A673 (cell line): ENCODE measurements around the gene GRID1.

Experiments
- CTCF ChIP-seq: fragments of 300-800, 200-600 bp; sonication (generic); conservative IDR thresholded peaks from 2 replicates; pipeline ENCODE4 v1.5.1; 2017; ENCODE audit warnings: low read depth, mild to moderate bottlenecking, antibody characterized with exemption, low read length, moderate library complexity, mixed read lengths
- EZH2 ChIP-seq: fragments of 200-600 bp; sonication (generic); IDR thresholded peaks from 2 replicates; pipeline ENCODE4 v1.6.1; 2017; ENCODE audit warnings: borderline replicate concordance, low read depth, mild to moderate bottlenecking, mixed read lengths, antibody characterized with exemption, low read length; ENCODE audit not compliant: poor library complexity, severe bottlenecking

GRCh38 chr10:86319676-86320075 lies 46.9 kb downstream of the GRID1 start:
- TF ChIP-seq CTCF (no peak), EZH2 (no peak)
